ENCODE data around the gene VAX1.

- no peak for TF ChIP-seq GATA2 (IDR thresholded peaks at IDR 0.05; ENCODE audit: low read depth, low read length)
- TF ChIP-seq GATA3 (IDR thresholded peaks at IDR 0.05; ENCODE audit: low read depth, low read length): no peak
These were observed 1.6 kb downstream of the VAX1 start for GRCh38 chr10:117136391-117136975.

All from SH-SY5Y (cell line).